NCI-H2081 treated with DMSO at 0.1 percent for 48 hours (cell line): ENCODE data around the gene CNKSR3.

Experiments
- DNase-seq: peaks from one replicate; lab custom pipeline; 2025; lab: John Stamatoyannopoulos, UW

CNKSR3 gene

DNA sequence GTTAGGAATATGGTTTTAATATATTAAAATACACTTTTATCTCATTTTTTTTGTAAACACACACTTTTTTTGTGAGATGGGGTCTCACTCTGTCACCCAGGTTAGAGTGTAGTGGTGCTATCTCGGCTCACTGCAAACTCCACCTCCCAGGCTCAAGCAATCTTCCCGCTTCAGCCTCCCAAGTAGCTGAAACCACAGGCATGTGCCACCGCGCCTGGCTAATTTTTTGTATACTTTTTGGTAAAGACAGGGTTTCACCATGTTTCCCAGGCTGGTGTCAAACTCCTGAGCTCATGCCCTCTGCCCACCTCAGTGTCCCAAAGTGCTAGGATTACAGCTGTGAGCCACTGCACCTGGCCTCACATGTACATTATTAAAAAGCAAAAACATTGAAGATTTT lies 164.7 kb downstream of the CNKSR3 start:
- no peak for DNase-seq

DNA sequence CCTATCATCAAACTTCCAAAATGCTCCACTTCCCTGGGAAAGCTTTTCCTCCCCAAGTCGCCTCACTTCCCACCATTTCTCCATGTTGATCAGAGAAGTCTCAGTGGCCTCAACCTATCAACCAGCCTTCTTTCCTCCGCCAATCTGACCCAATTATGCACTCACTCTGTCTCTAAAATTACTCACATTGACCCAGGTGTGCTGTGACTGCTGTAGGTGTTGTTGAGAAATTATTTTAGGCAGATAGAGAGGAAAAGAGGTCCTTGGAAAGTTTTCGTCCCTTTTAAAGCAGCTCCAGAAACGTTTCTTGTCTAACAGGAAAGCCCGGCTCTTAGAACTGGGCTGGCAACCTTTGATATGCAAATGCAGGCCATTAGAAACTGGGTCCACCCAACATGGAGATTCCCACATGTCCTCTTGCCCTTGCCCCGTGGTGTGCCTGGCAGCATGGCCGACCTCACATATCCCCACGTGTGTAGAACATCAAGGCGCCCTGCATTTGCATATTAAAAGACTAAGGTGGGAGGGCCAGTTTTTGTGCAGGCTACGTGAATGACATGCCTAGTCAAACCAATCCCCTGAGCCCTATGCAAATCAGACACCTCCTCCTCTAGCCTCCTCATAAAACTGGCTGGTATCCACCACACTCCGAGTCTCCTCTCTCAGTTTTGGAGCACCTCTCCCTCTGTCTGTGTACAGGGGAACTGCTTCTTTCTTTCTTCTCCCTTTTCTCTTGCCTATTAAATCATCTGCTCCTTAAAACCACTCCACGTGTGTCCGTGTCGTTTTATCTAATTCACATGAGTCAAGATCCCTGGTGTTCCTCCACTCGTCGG lies 166.8 kb downstream of the CNKSR3 start:
- DNase-seq, result no peak

DNA sequence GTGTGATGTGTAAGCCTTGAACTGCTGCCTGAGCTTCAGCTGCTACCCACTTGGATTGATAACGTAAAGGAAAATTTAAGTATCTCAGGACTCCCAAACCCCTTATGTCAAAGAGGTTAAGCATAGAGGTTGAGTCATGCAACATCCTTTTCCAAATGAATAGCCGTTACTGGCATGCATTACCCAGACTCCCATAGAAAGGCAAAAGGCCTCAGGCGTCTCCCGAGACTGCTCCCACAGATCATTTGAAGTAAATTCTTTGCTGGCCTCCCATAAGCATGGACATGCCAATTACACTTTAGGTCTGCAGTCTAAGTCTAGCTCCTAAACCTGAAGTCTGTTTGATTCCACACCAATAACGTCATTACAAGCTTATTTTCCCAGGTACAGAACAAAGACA lies 168.6 kb downstream of the CNKSR3 start:
- no peak for DNase-seq

DNA sequence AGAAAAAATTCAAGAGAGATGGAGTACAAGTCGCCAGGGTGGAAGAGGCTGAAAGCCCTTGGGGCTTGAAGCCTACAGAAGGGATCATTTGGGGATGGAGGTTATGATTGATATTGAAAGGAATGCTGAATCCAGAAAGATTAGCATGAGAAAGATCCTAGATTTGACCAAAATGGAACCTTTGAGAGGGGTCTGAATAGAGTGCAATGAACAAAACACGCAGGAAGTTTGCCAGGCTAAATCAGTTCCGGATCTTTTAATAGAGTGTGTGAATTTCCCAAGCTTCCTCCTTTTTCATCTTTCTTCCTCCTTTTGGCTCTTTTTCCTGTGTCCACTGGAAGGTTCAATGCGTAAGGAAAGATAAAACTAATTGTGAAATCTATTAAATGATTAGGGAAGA lies 169.1 kb downstream of the CNKSR3 start:
- DNase-seq, result no peak
